SK-N-MC (cell line): ENCODE results near the gene ANKRD2.
"Not testable (repeated sequence)": the region's sequence is repeated elsewhere in the genome, so short reads cannot be mapped to it uniquely, and the experiment has no call there.

ENCODE experiments used
- DNase-seq: peaks from one replicate; pipeline ENCODE4 v3.0.0-alpha.2; 2011; ENCODE audit warnings: low read depth, low spot score
- H3K27ac ChIP-seq: fragments of 200-600 bp; sonication (generic); 2 replicates; pipeline ENCODE4 v1.5.1; 2016; ENCODE audit warnings: mixed run types
- H3K36me3 ChIP-seq: fragments of 200-600 bp; sonication (generic); 2 replicates; pipeline ENCODE4 v1.6.1; 2017; ENCODE audit warnings: antibody characterized with exemption, low read length, mixed read lengths; ENCODE audit not compliant: insufficient read depth
- H3K4me3 ChIP-seq: fragments of 200-600 bp; sonication (generic); 2 replicates; pipeline ENCODE4 v1.5.1; 2016
- H3K9ac ChIP-seq: fragments of 200-600 bp; sonication (generic); 2 replicates; pipeline ENCODE4 v1.8.0; 2017; ENCODE audit warnings: mixed run types, mixed read lengths; ENCODE audit not compliant: insufficient read length
- H3K9me3 ChIP-seq: fragments of 200-600 bp; sonication (generic); 2 replicates; pipeline ENCODE4 v1.6.1; 2017; ENCODE audit warnings: low read depth, mild to moderate bottlenecking, antibody characterized with exemption, low read length, moderate library complexity, mixed read lengths
- EZH2 ChIP-seq: fragments of 200-600 bp; sonication (generic); IDR thresholded peaks from one replicate; pipeline ENCODE4 v1.6.1; 2017; ENCODE audit warnings: antibody characterized with exemption
- FOXP2 ChIP-seq: optimal IDR thresholded peaks from 2 replicates; pipeline ENCODE3; 2011; ENCODE audit warnings: mild to moderate bottlenecking, moderate library complexity; ENCODE audit not compliant: insufficient read depth; ENCODE audit errors: extremely low read length, control extremely low read depth
- POLR2AphosphoS5 ChIP-seq: IDR thresholded peaks from 2 replicates; pipeline ENCODE4 v1.6.1; 2012; ENCODE audit warnings: mild to moderate bottlenecking, low read depth, low read length, borderline replicate concordance

ANKRD2 gene

GRCh38 chr10:97550336-97551149 lies 22.0 kb upstream of the ANKRD2 start:
- H3K36me3 ChIP-seq, result no peaks in the 10 kb centered on the region
- TF ChIP-seq EZH2, result no peak
- no peak for TF ChIP-seq POLR2AphosphoS5
- TF ChIP-seq FOXP2, result no peak
- DNase-seq, result no peak
- no peak overlapping the region for H3K4me3 ChIP-seq
- H3K9me3 ChIP-seq, result no peaks in the 10 kb centered on the region
- no peak overlapping the region for H3K9ac ChIP-seq
- no peak overlapping the region for H3K27ac ChIP-seq

- TF ChIP-seq POLR2AphosphoS5 (no peak), FOXP2 (no peak), EZH2 (no peak)
- no peaks in the 10 kb centered on the region for H3K9me3 ChIP-seq
- no peak overlapping the region for H3K4me3 ChIP-seq
- no peak overlapping the region for H3K27ac ChIP-seq
- DNase-seq, result no peak
- H3K36me3 ChIP-seq, result no peaks in the 10 kb centered on the region
- no peak overlapping the region for H3K9ac ChIP-seq
Measured at GRCh38 chr10:97551271-97551670, 21.3 kb upstream of the ANKRD2 start.

- TF ChIP-seq EZH2 (no peak), POLR2AphosphoS5 (no peak), FOXP2 (no peak)
- Histone ChIP-seq H3K9ac (no peak overlapping the region), H3K27ac (no peak overlapping the region)
Measured at GRCh38 chr10:97553575-97554031, 19.0 kb upstream of the ANKRD2 start.

GRCh38 chr10:97554336-97554735 lies 18.2 kb upstream of the ANKRD2 start:
- not testable (repeated sequence) for H3K9me3 ChIP-seq, H3K4me3 ChIP-seq, DNase-seq, H3K27ac ChIP-seq, H3K36me3 ChIP-seq, H3K9ac ChIP-seq

More at GRCh38 chr10:97553575-97554031, 19.0 kb upstream of the ANKRD2 start:
- H3K36me3 ChIP-seq, result no peaks in the 10 kb centered on the region
- no peak overlapping the region for H3K4me3 ChIP-seq
- H3K9me3 ChIP-seq, result no peaks in the 10 kb centered on the region
- DNase-seq, result no peak

- H3K4me3 ChIP-seq, DNase-seq, H3K36me3 ChIP-seq, H3K27ac ChIP-seq, H3K9ac ChIP-seq, H3K9me3 ChIP-seq: not testable (repeated sequence)
Measured at GRCh38 chr10:97555541-97555940, 17.0 kb upstream of the ANKRD2 start.

- not testable (repeated sequence) for H3K9me3 ChIP-seq, H3K27ac ChIP-seq, H3K9ac ChIP-seq, DNase-seq, H3K4me3 ChIP-seq, H3K36me3 ChIP-seq
Measured at GRCh38 chr10:97560731-97561381, 11.7 kb upstream of the ANKRD2 start.

- not testable (repeated sequence) for H3K9ac ChIP-seq, H3K27ac ChIP-seq, DNase-seq, H3K9me3 ChIP-seq, H3K4me3 ChIP-seq, H3K36me3 ChIP-seq
Measured at GRCh38 chr10:97561386-97562077, 11.0 kb upstream of the ANKRD2 start.

GRCh38 chr10:97562329-97562728 lies 10.2 kb upstream of the ANKRD2 start:
- not testable (repeated sequence) for H3K9ac ChIP-seq, DNase-seq, H3K4me3 ChIP-seq, H3K27ac ChIP-seq, H3K36me3 ChIP-seq, H3K9me3 ChIP-seq

GRCh38 chr10:97563337-97563736 lies 9.2 kb upstream of the ANKRD2 start:
- Histone ChIP-seq H3K27ac (no peak overlapping the region), H3K9ac (no peak overlapping the region), H3K36me3 (no peaks in the 10 kb centered on the region), H3K4me3 (no peak overlapping the region), H3K9me3 (no peaks in the 10 kb centered on the region)
- TF ChIP-seq EZH2 (no peak), POLR2AphosphoS5 (no peak), FOXP2 (no peak)
- DNase-seq, result no peak
